Liver (tissue), 9 donors: ENCODE measurements around the gene TOB1. TPM values are rescaled to one million over a fixed set of nuclear protein-coding genes. Genes with fewer than 3 reads are reported as not detected.

Experiments used
- DNase-seq: peaks from one replicate; pipeline ENCODE4 v3.0.0-alpha.2; 2017; ENCODE audit warnings: low spot score
- H3K27ac ChIP-seq, 2 donors: one replicate each; pipeline ENCODE4 v1.7.0; 2013; ENCODE audit warnings: inconsistent platforms in 2 of 2, low read length in 2 of 2, control low read depth in 1 of 2, low read depth in 1 of 2, mild to moderate bottlenecking in 1 of 2
- H3K27me3 ChIP-seq, 4 donors: one replicate each; pipeline versions ENCODE4 v1.6.1 to v1.7.0; 2013; ENCODE audit warnings: low read length in 3 of 4, inconsistent platforms in 1 of 4, mild to moderate bottlenecking in 1 of 4, moderate library complexity in 1 of 4; ENCODE audit not compliant: control insufficient read depth in 4 of 4, insufficient read depth in 4 of 4
- H3K36me3 ChIP-seq, 4 donors: one replicate each; pipeline versions ENCODE4 v1.6.1 to v1.7.0; 2013; ENCODE audit warnings: low read length in 3 of 4, mild to moderate bottlenecking in 3 of 4, low read depth in 1 of 4, moderate library complexity in 1 of 4; ENCODE audit not compliant: control insufficient read depth in 4 of 4, insufficient read depth in 3 of 4
- H3K4me1 ChIP-seq, 4 donors: one replicate each; pipeline versions ENCODE4 v1.6.1 to v1.7.0; 2013; ENCODE audit warnings: low read length in 3 of 4, mild to moderate bottlenecking in 3 of 4, moderate library complexity in 1 of 4; ENCODE audit not compliant: control insufficient read depth in 4 of 4, insufficient read depth in 4 of 4
- H3K4me3 ChIP-seq, 3 donors: one replicate each; pipeline versions ENCODE4 v1.6.1 to v1.7.0; 2013; ENCODE audit warnings: low read length in 3 of 3, control low read depth in 1 of 3, low read depth in 1 of 3, mild to moderate bottlenecking in 1 of 3
- H3K9ac ChIP-seq, 2 donors: one replicate each; pipeline ENCODE4 v1.7.0; 2013; ENCODE audit warnings: low read length in 2 of 2, mild to moderate bottlenecking in 2 of 2, moderate library complexity in 2 of 2, control low read depth in 1 of 2, low read depth in 1 of 2
- H3K9me3 ChIP-seq, 4 donors: one replicate each; pipeline versions ENCODE4 v1.6.1 to v1.7.0; 2013; ENCODE audit warnings: low read length in 3 of 4; ENCODE audit not compliant: control insufficient read depth in 4 of 4
- CTCF ChIP-seq: fragments of 150-350 bp; IDR thresholded peaks from 2 replicates; pipeline ENCODE4 v1.5.1; 2017; ENCODE audit warnings: improper control_type of control experiment, low read depth, low read length; ENCODE audit not compliant: missing input control
- FOXA1 ChIP-seq: IDR thresholded peaks from 2 replicates; pipeline ENCODE4 v1.6.1; 2016; ENCODE audit warnings: antibody characterized with exemption
- FOXA2 ChIP-seq: IDR thresholded peaks from 2 replicates; pipeline ENCODE4 v1.6.1; 2016; ENCODE audit warnings: antibody characterized with exemption
- GABPA ChIP-seq, 2 donors: IDR thresholded peaks in 1 of 2; conservative IDR thresholded peaks in 1 of 2; 2 replicates each; pipeline ENCODE4 v1.6.1; 2016; ENCODE audit warnings: antibody characterized with exemption in 2 of 2, mild to moderate bottlenecking in 1 of 2, moderate library complexity in 1 of 2
- HNF4A ChIP-seq, 2 donors: conservative IDR thresholded peaks; 2 replicates each; pipeline ENCODE4 v1.6.1; 2016; ENCODE audit warnings: antibody characterized with exemption in 2 of 2, mild to moderate bottlenecking in 2 of 2
- JUND ChIP-seq, 2 donors: IDR thresholded peaks; 2 replicates each; pipeline ENCODE4 v1.6.1; 2016; ENCODE audit warnings: antibody characterized with exemption in 2 of 2
- MAX ChIP-seq: IDR thresholded peaks from 2 replicates; pipeline ENCODE4 v1.6.1; 2016; ENCODE audit warnings: antibody characterized with exemption
- RAD21 ChIP-seq, 2 donors: IDR thresholded peaks; 2 replicates each; pipeline ENCODE4 v1.6.1; 2016; ENCODE audit warnings: antibody characterized with exemption in 2 of 2, mild to moderate bottlenecking in 2 of 2
- SP1 ChIP-seq: IDR thresholded peaks from 2 replicates; pipeline ENCODE4 v1.6.1; 2018; ENCODE audit warnings: antibody characterized with exemption, mild to moderate bottlenecking
- TAF1 ChIP-seq: conservative IDR thresholded peaks from 2 replicates; pipeline ENCODE4 v1.6.1; 2016; ENCODE audit warnings: antibody characterized with exemption, mild to moderate bottlenecking
- YY1 ChIP-seq: IDR thresholded peaks from 2 replicates; pipeline ENCODE4 v1.6.1; 2016; ENCODE audit warnings: antibody characterized with exemption, mild to moderate bottlenecking
- WGBS: extraction: QIAGEN DNeasy Blood & Tissue Kit; methylation state at CpG from one replicate; pipeline ENCODE4 v1.1.7; 2013; 5-methylcytosine and 5-hydroxymethylcytosine counted together
- polyA plus RNA-seq, 2 donors: library from polyadenylated mRNA; stranded (reverse) in 1 of 2; unstranded in 1 of 2; fragments of 200-250 nt in 1 of 2; fragments of >200 nt in 1 of 2; fragmentation: Nextera tagmentation in 1 of 2; extraction: Ambion mirVana in 1 of 2; gene quantifications; one replicate each; pipeline versions ENCODE4 v1.2.1 to v1.2.3, GENCODE V29; 2013 to 2015
- total RNA-seq, 2 donors: library from RNA; depleted of rRNA; stranded (reverse); fragments of >200 nt; gene quantifications; one replicate each; pipeline ENCODE4 v1.2.3, GENCODE V29; 2014
- TF ChIP-seq, protein P1 (sequence below): IDR thresholded peaks from 2 replicates; pipeline ENCODE4 v1.6.1; 2016; ENCODE audit warnings: antibody characterized with exemption
- TF ChIP-seq, protein P2 (sequence below): IDR thresholded peaks from 2 replicates; pipeline ENCODE4 v1.6.1; 2016; ENCODE audit warnings: antibody characterized with exemption
- TF ChIP-seq, protein P3 (sequence below): IDR thresholded peaks from 2 replicates; pipeline ENCODE4 v1.6.1; 2016; ENCODE audit warnings: antibody characterized with exemption, mild to moderate bottlenecking
- donor health status: healthy.
- donor health status: healthy.
- donor health status: healthy.
- donor health status: healthy.
- donor health status: healthy.

TOB1 gene
- total and polyA plus RNA-seq, 4 donors: 10.2 to 132 (median 37.8) TPM

GRCh38 chr17:50818261-50818660, 47.9 kb downstream of the TOB1 start:
- no peaks in the 10 kb centered on the region for H3K9me3 ChIP-seq
- H3K4me1 ChIP-seq: peaks cover 3 to 10% (median 6%) of the 10 kb centered on the region in 4 donors
- H3K9ac ChIP-seq: no peak overlapping the region
- H3K4me3 ChIP-seq: no peak overlapping the region
- DNase-seq: no peak
- no peaks in the 10 kb centered on the region for H3K36me3 ChIP-seq
- H3K27me3 ChIP-seq: no peaks in the 10 kb centered on the region
- TF ChIP-seq, protein P1, sequence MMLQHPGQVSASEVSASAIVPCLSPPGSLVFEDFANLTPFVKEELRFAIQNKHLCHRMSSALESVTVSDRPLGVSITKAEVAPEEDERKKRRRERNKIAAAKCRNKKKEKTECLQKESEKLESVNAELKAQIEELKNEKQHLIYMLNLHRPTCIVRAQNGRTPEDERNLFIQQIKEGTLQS: no peak
- TF ChIP-seq TAF1 (no peak), CTCF (no peak), FOXA1 (no peak), FOXA2 (no peak), RAD21 (IDR thresholded peaks at IDR 0.05) (no peak)
- WGBS: 90% methylated on average over 4 of the region's 4 CpGs
- no peak overlapping the region for H3K27ac ChIP-seq

GRCh38 chr17:50817838-50818237, 48.3 kb downstream of the TOB1 start:
- TF ChIP-seq JUND (IDR thresholded peaks at IDR 0.05) (no peak), HNF4A (conservative IDR thresholded peaks at IDR 0.05) (no peak), MAX (no peak), YY1 (no peak), GABPA (IDR thresholded peaks at IDR 0.05 in 1 of 2, conservative IDR thresholded peaks at IDR 0.05 in 1 of 2) (no peak), TAF1 (no peak), RAD21 (IDR thresholded peaks at IDR 0.05) (no peak), SP1 (no peak), FOXA2 (no peak)
- TF ChIP-seq, protein P1: no peak
- TF ChIP-seq, protein P2, sequence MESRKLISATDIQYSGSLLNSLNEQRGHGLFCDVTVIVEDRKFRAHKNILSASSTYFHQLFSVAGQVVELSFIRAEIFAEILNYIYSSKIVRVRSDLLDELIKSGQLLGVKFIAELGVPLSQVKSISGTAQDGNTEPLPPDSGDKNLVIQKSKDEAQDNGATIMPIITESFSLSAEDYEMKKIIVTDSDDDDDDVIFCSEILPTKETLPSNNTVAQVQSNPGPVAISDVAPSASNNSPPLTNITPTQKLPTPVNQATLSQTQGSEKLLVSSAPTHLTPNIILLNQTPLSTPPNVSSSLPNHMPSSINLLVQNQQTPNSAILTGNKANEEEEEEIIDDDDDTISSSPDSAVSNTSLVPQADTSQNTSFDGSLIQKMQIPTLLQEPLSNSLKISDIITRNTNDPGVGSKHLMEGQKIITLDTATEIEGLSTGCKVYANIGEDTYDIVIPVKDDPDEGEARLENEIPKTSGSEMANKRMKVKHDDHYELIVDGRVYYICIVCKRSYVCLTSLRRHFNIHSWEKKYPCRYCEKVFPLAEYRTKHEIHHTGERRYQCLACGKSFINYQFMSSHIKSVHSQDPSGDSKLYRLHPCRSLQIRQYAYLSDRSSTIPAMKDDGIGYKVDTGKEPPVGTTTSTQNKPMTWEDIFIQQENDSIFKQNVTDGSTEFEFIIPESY: no peak
- TF ChIP-seq, protein P3, sequence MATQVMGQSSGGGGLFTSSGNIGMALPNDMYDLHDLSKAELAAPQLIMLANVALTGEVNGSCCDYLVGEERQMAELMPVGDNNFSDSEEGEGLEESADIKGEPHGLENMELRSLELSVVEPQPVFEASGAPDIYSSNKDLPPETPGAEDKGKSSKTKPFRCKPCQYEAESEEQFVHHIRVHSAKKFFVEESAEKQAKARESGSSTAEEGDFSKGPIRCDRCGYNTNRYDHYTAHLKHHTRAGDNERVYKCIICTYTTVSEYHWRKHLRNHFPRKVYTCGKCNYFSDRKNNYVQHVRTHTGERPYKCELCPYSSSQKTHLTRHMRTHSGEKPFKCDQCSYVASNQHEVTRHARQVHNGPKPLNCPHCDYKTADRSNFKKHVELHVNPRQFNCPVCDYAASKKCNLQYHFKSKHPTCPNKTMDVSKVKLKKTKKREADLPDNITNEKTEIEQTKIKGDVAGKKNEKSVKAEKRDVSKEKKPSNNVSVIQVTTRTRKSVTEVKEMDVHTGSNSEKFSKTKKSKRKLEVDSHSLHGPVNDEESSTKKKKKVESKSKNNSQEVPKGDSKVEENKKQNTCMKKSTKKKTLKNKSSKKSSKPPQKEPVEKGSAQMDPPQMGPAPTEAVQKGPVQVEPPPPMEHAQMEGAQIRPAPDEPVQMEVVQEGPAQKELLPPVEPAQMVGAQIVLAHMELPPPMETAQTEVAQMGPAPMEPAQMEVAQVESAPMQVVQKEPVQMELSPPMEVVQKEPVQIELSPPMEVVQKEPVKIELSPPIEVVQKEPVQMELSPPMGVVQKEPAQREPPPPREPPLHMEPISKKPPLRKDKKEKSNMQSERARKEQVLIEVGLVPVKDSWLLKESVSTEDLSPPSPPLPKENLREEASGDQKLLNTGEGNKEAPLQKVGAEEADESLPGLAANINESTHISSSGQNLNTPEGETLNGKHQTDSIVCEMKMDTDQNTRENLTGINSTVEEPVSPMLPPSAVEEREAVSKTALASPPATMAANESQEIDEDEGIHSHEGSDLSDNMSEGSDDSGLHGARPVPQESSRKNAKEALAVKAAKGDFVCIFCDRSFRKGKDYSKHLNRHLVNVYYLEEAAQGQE: no peak
- no peak overlapping the region for H3K4me3 ChIP-seq
- no peak for DNase-seq
- H3K9me3 ChIP-seq: no peaks in the 10 kb centered on the region
- no peak overlapping the region for H3K9ac ChIP-seq
- no peaks in the 10 kb centered on the region for H3K36me3 ChIP-seq
- H3K27me3 ChIP-seq: no peaks in the 10 kb centered on the region
- peaks cover 3 to 10% (median 6%) of the 10 kb centered on the region in 4 donors for H3K4me1 ChIP-seq
- 82% methylated on average over 7 of the region's 7 CpGs for WGBS
- H3K27ac ChIP-seq: no peak overlapping the region
